HepG2 (cell line): ENCODE data around the gene PRKG1.

Experiments used
- CREM ChIP-seq, 2 experiments: sonication (generic) in 1 of 2; formaldehyde crosslinking in 1 of 2; IDR thresholded peaks; 2 replicates each; pipeline versions ENCODE4 v1.4.0 to v1.6.1; 2016 to 2020; ENCODE audit warnings: antibody characterized with exemption in 1 of 2, mild to moderate bottlenecking in 1 of 2, missing genetic modification reagents in 1 of 2
- JUNB ChIP-seq: sonication (generic); formaldehyde crosslinking; IDR thresholded peaks from 2 replicates; pipeline ENCODE4 v1.8.0; 2022; ENCODE audit warnings: missing genetic modification reagents, mild to moderate bottlenecking, borderline replicate concordance
- RAD51 ChIP-seq: fragments of 450-650 bp; IDR thresholded peaks from 2 replicates; pipeline ENCODE4 v1.6.1; 2016; ENCODE audit warnings: borderline replicate concordance
- YY1 ChIP-seq: IDR thresholded peaks from 2 replicates; pipeline ENCODE4 v1.6.1; 2011; ENCODE audit warnings: low read length, low read depth, moderate library complexity, mild to moderate bottlenecking; ENCODE audit not compliant: insufficient read depth, insufficient replicate concordance
- ZBTB33 ChIP-seq: sonication (generic); formaldehyde crosslinking; IDR thresholded peaks from 2 replicates; pipeline ENCODE4 v1.4.0; 2020; ENCODE audit warnings: missing genetic modification reagents
- ZNF318 ChIP-seq: sonication (generic); formaldehyde crosslinking; IDR thresholded peaks from 2 replicates; pipeline ENCODE4 v1.4.0; 2020; ENCODE audit warnings: mild to moderate bottlenecking, missing genetic modification reagents

GRCh38 chr10:52028523-52028858, 954.2 kb downstream of the PRKG1 start:
- TF ChIP-seq CREM (IDR thresholded peaks at IDR 0.05) (no peak), CREM (CRISPR knock-in tag; IDR thresholded peaks at IDR 0.05) (no peak), ZNF318 (CRISPR knock-in tag) (no peak), RAD51 (no peak), JUNB (CRISPR knock-in tag) (no peak), YY1 (no peak), ZBTB33 (CRISPR knock-in tag) (no peak)
